SK-N-SH (cell line): Measurements from ENCODE around the gene CYP2C19.

ENCODE experiments used
- CHD2 ChIP-seq: fragments of 150-350 bp; IDR thresholded peaks from 2 replicates; pipeline ENCODE4 v1.6.1; 2018; ENCODE audit warnings: low read length; ENCODE audit not compliant: partially characterized antibody
- CTCF ChIP-seq: fragments of 200-600 bp; sonication (generic); IDR thresholded peaks from 2 replicates; pipeline ENCODE4 v1.6.1; 2017; ENCODE audit warnings: antibody characterized with exemption, mild to moderate bottlenecking, moderate library complexity
- EP300 ChIP-seq, 2 experiments: IDR thresholded peaks; 2 replicates each; pipeline versions ENCODE4 v1.4.0 to v1.6.1; 2012; ENCODE audit warnings: borderline replicate concordance in 1 of 2, low read depth in 1 of 2, low read length in 1 of 2
- FOXM1 ChIP-seq: IDR thresholded peaks from 2 replicates; pipeline ENCODE4 v1.4.0; 2012; ENCODE audit warnings: low read depth, mild to moderate bottlenecking
- JUND ChIP-seq: IDR thresholded peaks from 2 replicates; pipeline ENCODE4 v1.4.0; 2012
- MEF2A ChIP-seq: IDR thresholded peaks from 2 replicates; pipeline ENCODE4 v1.4.0; 2012; ENCODE audit warnings: low read depth, borderline replicate concordance
- NFIC ChIP-seq: IDR thresholded peaks from 2 replicates; pipeline ENCODE4 v1.4.0; 2012; ENCODE audit warnings: borderline replicate concordance
- POLR2AphosphoS5 ChIP-seq: IDR thresholded peaks from 2 replicates; pipeline ENCODE4 v1.6.1; 2012; ENCODE audit warnings: low read depth, low read length
- TF ChIP-seq, protein P1 (sequence below): IDR thresholded peaks from 2 replicates; pipeline ENCODE4; 2012

DNA sequence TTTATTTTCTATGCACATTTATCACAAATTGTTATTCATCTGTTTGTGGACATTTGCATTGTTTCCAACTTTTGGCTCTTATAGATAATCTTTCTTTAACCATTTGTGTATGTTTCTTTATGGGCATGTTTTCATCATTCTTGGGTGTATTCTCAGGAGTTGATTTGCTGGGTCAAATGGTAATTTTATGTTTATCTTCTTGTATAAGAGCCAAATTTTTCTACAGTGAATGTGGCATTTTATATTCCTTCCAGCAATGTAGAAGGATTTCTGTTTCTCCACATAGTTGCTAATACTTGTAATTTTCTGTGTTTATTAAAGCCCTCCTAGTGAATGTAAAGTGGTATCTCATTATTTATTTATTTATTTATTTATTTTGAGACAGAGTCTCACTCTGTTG lies 21.8 kb downstream of the CYP2C19 start:
- TF ChIP-seq FOXM1 (no peak), CTCF (no peak), POLR2AphosphoS5 (no peak), NFIC (no peak), EP300 (IDR thresholded peaks at IDR 0.05; ENCODE audit: borderline replicate concordance in 1 of 2, low read depth in 1 of 2, low read length in 1 of 2) (no peak), CHD2 (no peak), MEF2A (no peak), JUND (no peak)
- TF ChIP-seq, protein P1, sequence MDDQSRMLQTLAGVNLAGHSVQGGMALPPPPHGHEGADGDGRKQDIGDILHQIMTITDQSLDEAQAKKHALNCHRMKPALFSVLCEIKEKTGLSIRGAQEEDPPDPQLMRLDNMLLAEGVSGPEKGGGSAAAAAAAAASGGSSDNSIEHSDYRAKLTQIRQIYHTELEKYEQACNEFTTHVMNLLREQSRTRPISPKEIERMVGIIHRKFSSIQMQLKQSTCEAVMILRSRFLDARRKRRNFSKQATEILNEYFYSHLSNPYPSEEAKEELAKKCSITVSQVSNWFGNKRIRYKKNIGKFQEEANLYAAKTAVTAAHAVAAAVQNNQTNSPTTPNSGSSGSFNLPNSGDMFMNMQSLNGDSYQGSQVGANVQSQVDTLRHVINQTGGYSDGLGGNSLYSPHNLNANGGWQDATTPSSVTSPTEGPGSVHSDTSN, result no peak
